Measurements from ENCODE around the gene HOXB7.

HOXB7 gene

GRCh38 chr17:48565925-48566710 lies 44.7 kb downstream of the HOXB7 start:
- DNase-seq (ENCODE audit: low read depth) = no peak

DNA sequence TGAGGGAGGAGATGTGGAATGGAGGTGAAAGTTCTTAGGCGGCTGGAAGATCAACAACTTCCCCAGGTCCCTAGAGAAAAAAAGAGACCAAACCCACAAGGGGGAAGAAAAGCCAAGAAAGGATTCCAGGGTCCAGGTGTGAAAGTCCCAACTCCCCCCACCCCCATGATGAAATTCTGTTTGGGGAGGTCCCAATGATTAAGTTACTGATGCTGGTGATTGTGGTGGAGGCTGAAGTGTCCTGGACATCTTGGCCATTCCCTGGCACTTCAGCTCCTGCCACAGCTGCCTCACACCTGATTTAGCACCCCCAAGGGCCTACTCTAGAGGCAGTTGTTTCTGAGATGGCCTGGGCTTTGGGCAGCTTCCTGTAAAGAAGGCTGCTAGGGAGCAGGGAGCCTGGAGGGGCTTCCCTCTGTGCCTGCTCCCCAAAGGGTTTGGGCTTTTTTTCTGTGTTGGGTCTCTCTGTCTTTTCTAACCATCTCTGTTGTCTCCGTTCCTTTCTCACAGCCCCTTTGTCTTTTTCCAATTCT lies 45.7 kb downstream of the HOXB7 start:
- no peak for DNase-seq (ENCODE audit: low read depth)

DNA sequence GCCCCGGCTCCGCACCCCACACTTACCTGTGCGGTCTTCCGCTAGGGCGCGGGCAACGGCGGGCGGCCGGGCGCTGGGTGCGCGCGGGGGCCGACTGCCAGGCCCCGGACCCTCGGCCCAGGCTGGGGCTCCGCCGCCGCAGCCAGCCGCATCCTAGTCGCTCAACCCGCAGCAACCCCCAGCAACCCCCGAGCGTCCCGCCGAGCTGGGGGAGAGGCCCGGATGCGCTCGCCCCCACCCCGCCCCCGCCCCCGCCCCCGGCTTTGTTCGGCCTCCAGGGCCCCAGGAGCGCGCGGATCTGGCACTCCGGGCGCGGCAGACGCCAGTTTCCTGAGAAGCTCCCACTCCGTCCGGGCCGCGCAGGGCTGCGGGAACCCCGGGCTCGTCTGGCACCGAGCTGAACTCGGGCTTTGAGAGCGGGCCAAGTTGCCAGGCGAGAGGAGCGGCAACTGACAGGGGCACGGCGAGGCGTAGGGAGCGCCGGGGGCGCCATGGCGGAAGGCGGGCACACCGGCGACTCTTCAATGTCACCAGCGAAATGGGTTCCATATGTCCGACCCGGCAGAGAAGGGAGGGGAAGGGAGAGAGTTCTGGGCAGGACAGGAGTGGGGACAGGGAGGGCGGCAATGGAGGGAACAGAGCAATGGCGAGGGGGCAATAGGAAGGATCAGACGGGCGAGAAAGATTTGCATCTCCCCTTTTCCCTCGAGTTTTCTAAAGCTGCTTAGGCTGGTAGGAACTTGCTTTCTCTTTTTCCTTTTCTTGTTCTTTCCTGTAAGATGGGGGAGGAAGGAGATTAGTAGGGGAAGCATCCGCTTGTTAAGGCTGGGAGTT lies 46.4 kb downstream of the HOXB7 start:
- DNase-seq (ENCODE audit: low read depth) = no peak

GRCh38 chr17:48563867-48564187 lies 47.0 kb downstream of the HOXB7 start:
- no peak for DNase-seq (ENCODE audit: low read depth)

GRCh38 chr17:48563385-48563838 lies 47.4 kb downstream of the HOXB7 start:
- no peak for DNase-seq (ENCODE audit: low read depth)

DNA sequence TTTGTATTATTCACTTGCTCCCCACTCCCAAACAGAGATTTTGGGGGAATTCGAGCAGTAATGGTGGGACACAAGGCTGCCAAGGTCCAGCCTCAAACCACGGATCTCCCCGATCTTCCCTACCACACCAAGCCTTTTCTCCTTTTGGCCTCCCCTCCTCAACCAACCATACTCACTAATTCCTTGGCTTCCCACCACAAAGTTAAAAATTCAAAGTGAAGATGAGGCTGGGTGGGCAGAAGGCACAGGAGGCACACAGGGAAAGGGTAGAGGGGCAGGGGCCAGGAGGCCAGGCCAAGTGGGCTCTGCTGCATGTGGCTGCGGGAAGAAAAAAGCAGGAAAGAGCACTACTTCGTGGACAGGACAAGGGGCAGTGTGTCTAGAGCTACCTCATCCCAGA lies 47.9 kb downstream of the HOXB7 start:
- no peak for DNase-seq (ENCODE audit: low read depth)

DNA sequence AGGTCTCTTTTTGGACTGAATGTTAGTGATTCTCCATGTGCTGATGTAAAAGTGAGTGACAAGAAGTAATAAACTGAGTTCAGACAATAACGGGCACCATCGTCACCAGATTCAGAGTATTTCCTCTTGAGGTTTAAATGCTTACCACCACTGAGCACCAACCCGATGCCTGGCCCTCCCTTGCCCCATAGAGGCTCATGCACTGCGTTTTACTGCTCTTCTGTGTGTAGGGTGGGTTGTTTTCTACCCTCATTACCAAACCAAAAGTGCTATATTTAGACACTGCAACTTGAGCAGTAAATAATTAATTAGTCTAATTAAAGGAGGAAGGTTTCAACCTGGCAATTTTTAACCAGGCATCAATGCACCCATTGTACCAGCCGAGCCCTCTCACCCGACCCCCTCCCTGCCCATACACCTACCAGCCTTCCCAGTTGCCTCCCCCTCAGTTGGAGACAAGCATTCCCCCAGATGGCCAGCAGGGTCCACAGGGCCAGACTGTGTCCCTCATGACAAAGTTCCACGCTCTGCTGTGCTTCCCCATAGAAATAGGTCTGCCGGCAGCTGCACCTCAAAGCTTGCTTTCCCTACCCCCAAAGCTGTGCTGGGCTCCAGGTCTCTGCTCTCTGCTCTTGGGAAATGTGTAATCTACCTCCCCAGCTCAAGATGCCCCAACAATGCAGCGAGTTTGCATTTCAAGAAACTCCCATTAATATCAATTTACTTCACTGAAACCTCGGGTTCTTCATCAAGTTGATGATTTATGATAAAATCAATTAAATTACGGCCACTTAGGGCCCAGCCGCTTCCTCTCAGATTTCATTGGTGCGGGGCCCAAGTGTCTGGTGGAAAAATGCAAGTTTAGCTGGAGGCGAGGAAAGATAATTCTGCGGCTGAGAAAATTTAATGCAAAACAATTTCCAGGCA lies 48.7 kb downstream of the HOXB7 start:
- DNase-seq (ENCODE audit: low read depth) = no peak

DNA sequence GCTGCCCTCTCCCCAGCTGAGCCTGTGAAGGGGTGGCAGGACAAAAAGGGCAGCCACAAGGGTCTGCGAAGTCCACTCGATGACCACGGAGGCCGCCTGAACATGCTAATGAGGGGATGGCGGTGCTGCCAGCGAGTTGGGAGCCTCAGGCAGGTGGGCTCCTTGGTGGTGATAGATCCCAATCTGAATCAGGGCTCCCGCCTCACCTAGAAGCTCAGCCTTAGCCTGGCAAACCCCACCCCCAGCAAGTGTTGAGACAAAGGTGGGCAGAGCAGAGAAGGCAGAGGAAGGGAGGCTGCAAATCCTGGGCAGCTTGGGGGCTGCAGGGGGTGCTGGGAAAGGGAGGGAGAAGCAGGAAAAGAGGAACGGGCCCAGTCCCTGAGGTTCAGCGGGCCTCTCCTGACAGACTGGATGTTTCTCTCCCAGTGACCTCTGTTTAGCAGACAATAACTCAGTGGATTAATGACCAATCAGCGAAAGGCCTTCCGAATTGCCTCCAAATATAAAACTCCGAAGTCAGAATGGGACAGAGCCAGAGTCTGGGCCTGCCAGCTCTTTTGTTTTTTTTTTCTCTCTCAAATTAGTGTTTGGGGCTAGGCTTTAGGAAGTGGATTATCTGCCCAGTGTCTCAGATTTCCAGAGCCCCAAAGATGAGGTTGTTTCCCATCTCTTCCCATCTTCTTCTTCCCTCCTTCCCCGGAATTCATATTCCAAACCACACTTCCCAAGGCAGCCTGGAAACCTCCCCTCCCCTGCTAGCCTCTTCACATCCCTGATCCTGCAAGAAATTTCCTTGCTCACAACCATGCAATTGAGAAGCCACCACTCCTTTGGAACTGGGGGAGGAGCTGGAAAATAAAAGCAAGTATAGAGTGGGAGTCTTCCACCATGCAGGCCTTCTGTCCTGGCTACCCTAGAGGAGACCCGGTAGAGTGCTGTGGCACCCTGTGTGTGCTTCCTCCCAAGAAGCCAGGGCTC lies 50.7 kb downstream of the HOXB7 start:
- no peak for DNase-seq (ENCODE audit: low read depth)

GRCh38 chr17:48559122-48559839 lies 51.5 kb downstream of the HOXB7 start:
- no peak for DNase-seq (ENCODE audit: low read depth)

DNA sequence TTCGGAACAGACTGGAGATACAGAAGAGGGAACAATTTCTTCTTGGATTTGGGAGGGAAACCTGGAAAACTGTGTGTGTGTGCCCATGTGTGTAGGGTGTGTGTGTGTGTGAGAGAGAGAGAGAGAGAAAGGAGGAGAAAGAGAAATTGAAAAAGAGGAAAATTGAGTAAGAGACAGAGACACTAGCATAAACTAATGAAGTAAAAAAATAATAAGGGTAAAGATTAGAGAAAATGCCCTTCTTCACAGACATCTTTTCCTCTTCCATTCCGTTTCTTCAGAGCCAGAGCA lies 52.0 kb downstream of the HOXB7 start:
- no peak for DNase-seq (ENCODE audit: low read depth)

- DNase-seq (ENCODE audit: low read depth) = no peak
Observed at GRCh38 chr17:48558057-48558830, 52.6 kb downstream of the HOXB7 start.
